H1 (cell line): Measurements from ENCODE around the gene PDIA2. TPM values are rescaled to one million over a fixed set of nuclear protein-coding genes. Genes with fewer than 3 reads are reported as not detected.

Source experiments
- RFX5 ChIP-seq: IDR thresholded peaks from 2 replicates; pipeline ENCODE4 v1.6.1; 2011; ENCODE audit warnings: low read depth, low read length, improper control_type of control experiment, borderline replicate concordance
- polyA plus RNA-seq, 7 experiments: library from polyadenylated mRNA; depleted of rRNA in 3 of 7; stranded (reverse) in 5 of 7; unstranded in 2 of 7; fragments of >200 nt in 5 of 7; fragments of 200-250 nt in 2 of 7; gene quantifications; 1 replicate in 5 of 7; 2 replicates in 1 of 7; 4 replicates in 1 of 7; pipeline versions ENCODE4 v1.2.1 to v1.2.3, GENCODE V29; 2011 to 2013; ENCODE audit warnings: missing spikeins in 2 of 7, mixed read lengths in 2 of 7
- total RNA-seq: library from RNA; stranded (reverse); fragmentation: NEBNext Ultra II Directional; extraction: Animal tissue kit (Norgen Biotek cat#: 25700); gene quantifications from 2 replicates; pipeline ENCODE4 v1.2.1, GENCODE V29; 2021
- TF ChIP-seq, protein P1 (sequence below): fragments of 300-600 bp; sonication (generic); IDR thresholded peaks from 2 replicates; pipeline ENCODE4 v1.7.1; 2012; ENCODE audit warnings: low read length, moderate library complexity, mild to moderate bottlenecking, inconsistent platforms; ENCODE audit not compliant: insufficient replicate concordance

The PDIA2 gene
- total and polyA plus RNA-seq, 2 of the 8 experiments (the other 6 are each of a cell fraction or from before 2014, with no cell fraction given) = 0.34 to 0.50 TPM

DNA sequence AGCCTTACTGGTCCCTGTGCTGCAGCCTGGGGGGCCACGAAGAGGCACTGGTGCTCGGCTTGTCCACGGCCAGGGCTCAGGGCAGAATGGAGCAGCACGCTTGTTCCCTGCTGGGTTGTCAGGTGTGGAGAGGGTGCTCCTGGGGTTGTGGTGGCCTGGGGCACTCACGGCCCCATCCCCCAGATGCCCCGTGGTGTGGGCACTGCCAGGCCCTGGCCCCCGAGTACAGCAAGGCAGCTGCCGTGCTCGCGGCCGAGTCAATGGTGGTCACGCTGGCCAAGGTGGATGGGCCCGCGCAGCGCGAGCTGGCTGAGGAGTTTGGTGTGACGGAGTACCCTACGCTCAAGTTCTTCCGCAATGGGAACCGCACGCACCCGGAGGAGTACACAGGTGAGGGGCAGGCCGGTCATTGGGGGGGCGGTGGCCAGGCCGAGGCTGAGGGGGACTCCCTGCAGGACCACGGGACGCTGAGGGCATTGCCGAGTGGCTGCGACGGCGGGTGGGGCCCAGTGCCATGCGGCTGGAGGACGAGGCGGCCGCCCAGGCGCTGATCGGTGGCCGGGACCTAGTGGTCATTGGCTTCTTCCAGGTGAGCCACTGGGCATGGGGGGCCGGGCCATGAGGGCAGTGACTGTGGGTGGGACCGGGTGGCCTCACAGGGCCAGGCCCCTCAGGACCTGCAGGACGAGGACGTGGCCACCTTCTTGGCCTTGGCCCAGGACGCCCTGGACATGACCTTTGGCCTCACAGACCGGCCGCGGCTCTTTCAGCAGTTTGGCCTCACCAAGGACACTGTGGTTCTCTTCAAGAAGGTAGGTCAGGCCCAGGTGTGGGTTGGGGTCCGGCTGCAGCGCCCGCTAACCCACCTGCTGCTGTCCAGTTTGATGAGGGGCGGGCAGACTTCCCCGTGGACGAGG is 1.5 kb downstream of the PDIA2 start (continued):
- TF ChIP-seq, protein P1, sequence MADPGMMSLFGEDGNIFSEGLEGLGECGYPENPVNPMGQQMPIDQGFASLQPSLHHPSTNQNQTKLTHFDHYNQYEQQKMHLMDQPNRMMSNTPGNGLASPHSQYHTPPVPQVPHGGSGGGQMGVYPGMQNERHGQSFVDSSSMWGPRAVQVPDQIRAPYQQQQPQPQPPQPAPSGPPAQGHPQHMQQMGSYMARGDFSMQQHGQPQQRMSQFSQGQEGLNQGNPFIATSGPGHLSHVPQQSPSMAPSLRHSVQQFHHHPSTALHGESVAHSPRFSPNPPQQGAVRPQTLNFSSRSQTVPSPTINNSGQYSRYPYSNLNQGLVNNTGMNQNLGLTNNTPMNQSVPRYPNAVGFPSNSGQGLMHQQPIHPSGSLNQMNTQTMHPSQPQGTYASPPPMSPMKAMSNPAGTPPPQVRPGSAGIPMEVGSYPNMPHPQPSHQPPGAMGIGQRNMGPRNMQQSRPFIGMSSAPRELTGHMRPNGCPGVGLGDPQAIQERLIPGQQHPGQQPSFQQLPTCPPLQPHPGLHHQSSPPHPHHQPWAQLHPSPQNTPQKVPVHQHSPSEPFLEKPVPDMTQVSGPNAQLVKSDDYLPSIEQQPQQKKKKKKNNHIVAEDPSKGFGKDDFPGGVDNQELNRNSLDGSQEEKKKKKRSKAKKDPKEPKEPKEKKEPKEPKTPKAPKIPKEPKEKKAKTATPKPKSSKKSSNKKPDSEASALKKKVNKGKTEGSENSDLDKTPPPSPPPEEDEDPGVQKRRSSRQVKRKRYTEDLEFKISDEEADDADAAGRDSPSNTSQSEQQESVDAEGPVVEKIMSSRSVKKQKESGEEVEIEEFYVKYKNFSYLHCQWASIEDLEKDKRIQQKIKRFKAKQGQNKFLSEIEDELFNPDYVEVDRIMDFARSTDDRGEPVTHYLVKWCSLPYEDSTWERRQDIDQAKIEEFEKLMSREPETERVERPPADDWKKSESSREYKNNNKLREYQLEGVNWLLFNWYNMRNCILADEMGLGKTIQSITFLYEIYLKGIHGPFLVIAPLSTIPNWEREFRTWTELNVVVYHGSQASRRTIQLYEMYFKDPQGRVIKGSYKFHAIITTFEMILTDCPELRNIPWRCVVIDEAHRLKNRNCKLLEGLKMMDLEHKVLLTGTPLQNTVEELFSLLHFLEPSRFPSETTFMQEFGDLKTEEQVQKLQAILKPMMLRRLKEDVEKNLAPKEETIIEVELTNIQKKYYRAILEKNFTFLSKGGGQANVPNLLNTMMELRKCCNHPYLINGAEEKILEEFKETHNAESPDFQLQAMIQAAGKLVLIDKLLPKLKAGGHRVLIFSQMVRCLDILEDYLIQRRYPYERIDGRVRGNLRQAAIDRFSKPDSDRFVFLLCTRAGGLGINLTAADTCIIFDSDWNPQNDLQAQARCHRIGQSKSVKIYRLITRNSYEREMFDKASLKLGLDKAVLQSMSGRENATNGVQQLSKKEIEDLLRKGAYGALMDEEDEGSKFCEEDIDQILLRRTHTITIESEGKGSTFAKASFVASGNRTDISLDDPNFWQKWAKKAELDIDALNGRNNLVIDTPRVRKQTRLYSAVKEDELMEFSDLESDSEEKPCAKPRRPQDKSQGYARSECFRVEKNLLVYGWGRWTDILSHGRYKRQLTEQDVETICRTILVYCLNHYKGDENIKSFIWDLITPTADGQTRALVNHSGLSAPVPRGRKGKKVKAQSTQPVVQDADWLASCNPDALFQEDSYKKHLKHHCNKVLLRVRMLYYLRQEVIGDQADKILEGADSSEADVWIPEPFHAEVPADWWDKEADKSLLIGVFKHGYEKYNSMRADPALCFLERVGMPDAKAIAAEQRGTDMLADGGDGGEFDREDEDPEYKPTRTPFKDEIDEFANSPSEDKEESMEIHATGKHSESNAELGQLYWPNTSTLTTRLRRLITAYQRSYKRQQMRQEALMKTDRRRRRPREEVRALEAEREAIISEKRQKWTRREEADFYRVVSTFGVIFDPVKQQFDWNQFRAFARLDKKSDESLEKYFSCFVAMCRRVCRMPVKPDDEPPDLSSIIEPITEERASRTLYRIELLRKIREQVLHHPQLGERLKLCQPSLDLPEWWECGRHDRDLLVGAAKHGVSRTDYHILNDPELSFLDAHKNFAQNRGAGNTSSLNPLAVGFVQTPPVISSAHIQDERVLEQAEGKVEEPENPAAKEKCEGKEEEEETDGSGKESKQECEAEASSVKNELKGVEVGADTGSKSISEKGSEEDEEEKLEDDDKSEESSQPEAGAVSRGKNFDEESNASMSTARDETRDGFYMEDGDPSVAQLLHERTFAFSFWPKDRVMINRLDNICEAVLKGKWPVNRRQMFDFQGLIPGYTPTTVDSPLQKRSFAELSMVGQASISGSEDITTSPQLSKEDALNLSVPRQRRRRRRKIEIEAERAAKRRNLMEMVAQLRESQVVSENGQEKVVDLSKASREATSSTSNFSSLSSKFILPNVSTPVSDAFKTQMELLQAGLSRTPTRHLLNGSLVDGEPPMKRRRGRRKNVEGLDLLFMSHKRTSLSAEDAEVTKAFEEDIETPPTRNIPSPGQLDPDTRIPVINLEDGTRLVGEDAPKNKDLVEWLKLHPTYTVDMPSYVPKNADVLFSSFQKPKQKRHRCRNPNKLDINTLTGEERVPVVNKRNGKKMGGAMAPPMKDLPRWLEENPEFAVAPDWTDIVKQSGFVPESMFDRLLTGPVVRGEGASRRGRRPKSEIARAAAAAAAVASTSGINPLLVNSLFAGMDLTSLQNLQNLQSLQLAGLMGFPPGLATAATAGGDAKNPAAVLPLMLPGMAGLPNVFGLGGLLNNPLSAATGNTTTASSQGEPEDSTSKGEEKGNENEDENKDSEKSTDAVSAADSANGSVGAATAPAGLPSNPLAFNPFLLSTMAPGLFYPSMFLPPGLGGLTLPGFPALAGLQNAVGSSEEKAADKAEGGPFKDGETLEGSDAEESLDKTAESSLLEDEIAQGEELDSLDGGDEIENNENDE = no peak
- TF ChIP-seq RFX5 = no peak
